GOT3 (cell line): ENCODE data around the gene GLDC.

Experiments
- DNase-seq: peaks from one replicate; lab custom pipeline; 2025; ENCODE audit warnings: mixed read lengths; lab: John Stamatoyannopoulos, UW

The GLDC gene

DNA sequence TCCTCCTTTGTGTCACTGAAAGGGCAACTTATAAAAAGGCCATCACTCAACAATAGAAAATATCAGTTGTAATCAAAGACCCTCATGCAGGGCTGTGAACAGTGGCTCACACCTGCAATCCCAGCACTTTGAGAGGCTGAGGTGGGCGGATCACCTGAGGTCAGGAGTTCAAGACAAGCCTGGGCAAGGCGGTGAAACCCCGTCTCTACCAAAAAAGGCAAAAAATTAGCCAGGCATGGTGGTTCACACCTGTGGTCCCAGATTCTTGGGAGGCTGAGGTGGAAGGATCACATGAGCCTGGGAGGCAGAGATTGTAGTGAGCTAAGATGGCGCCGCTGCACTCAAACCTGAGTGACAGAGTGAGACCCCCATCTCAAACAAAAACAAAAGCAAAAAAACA, 24.7 kb downstream of the GLDC start:
- no peak for DNase-seq

DNA sequence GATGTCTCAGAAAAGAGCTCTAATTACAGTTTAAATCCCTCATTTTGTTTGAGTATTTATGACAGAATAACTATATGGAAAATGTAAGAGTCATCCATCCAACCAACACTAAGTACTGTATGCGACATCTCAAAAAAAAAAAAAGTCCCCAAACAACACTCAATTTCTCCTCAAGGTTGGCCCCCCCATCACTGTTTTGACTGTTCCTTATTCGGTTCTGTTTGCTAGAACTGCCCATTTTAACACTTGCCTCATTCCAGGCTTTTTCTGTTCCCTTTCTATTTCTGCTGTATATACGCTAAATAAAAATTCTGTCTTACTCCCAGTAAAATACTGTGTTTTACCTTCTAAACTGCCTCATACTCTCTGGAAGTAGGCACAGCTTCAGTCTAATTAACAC, 25.2 kb downstream of the GLDC start:
- DNase-seq, result no peak

DNA sequence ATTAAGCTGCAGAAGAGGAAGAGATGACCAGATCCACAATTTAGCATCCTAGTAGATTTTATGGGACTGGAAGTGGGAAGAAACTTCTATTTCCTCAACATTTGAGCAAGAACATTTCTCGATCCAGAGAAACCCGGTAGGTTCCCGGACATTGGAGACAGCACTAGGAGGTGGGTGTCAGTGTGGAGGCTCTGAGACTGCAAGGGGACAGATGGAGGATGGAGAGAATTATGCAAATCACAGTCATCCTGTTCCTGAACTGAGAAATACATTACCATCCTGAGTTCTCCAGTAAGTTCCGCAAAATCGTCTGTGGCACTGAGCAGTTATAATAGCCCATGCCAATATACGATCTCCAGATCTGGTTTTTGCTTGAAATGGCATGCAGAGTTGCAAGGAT, 25.6 kb downstream of the GLDC start:
- DNase-seq, result no peak

DNA sequence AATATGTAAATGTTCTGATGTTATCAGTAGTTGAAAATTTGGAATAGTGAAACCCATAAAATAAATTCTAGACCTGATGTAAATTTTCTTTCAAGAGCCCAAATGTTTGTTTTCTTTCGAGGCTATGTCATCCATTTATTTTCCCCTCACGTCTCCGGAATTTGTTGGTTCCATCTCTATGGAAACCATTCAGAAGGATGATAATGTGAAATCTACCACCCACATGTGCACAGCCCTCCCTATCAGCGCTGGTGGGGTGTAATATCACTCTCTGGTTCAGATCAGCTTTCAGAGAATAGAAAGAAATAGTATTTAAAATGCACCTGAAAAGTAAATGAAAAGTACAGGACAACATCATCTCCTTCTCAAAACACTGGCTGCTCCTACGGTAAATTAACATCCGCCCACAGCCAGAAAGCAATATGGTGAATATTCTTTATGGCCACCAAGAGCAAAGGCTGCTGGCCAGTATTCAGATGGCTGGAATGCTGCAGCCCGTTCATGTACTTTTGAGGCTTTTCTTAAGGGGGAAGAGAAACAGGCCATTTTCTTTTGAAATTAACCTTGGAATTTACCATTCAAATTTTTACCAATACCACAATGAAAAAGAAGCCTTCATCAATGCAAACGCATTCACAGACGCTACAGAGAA, 28.5 kb downstream of the GLDC start:
- DNase-seq, result no peak

DNA sequence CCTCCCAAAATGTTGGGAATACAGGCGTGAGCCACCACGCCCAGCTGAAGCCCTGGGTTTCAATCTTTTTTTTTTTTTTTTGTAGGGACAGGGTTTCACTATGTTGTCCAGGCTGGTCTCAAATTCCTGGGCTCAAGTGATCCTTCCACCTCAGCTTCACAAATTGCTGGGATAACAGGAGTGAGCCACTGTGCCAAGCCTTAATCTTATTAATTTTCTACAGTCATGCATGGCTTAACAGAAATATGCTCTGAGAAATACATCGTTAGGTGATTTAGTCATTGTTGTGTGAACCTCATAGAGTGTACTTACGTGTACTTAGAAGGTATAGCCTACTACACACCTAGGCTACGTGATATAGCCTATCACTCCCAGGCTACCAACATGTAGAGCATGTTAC, 31.0 kb downstream of the GLDC start:
- DNase-seq, result no peak

DNA sequence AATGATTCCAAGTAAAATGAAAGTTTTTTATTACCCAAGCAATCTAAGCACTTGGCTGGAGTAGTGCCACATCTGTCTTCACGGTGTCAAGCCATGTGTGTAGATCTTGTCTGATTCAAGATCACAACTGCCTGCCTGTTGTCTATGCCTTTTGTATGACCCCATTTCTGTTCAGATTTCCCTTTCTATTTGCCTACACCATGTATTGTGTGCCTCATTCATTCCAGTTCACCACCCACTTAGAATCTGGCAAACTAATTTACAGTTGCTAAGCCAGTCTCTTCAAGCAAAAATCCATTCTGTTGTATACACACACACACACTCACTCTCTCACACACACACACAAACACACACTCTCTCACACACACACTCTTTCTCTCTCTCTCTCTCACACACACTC, 33.7 kb downstream of the GLDC start:
- DNase-seq, result no peak

DNA sequence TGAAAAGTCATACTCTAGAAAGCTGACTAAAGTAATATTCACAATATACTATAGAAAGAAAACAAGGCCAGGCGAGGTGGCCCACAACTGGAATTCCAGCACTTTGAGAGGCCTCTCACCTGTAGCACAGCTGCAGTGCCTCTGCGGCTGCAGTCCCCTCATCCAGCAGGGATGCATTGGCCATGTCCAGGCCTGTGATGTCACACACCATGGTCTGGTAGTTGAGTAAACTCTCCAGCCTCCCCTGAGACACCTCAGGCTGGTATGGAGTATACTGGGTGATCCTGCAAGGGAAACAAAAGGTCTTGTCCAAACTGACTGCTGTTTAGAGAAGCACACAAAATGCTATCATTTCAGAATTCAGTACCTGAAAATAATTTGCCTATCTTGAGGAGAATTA, 35.5 kb downstream of the GLDC start:
- no peak for DNase-seq

DNA sequence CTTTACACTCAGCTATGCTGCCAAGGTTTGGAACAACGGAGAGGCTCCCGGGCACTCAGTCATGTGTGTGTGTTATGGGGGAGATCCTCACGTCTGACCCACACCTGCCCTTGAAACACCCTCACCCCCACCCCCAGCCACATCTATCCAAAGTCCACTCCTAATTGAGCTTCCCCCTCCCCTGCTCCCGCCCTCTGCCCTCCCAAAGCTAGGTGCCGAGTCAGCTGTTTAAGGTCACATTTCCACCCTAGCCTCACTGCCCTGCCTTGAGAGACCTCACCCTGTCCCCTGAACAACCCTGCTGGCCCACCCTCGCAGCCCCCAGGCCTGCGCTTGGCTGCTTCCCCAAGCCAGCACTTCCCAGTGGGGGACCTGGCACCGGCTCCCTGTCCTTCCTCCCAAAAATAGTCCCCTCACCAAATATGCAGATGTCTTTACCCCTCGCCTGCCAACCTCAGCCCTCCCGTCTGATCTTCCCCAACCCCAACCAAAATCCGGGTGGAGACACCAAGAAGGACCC, 36.0 kb downstream of the GLDC start:
- no peak for DNase-seq

DNA sequence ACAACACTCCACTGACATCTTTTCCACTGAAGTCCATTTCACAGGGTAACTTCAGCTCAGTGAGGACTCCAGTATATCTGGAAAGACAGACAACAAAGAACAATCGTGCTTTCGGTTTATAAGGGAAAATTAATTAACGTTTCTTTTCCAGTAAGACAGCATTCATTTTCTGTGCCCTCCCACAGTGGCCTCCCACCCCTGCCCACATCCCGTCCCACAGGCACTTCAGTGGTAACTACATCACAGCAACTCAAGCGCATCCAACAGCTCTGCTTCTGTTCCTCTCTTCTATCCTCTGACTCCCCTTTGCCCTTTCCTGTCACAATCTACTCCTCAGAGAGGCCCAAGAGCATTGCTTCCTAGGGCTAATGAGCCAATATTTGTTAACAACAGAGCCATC, 40.3 kb downstream of the GLDC start:
- no peak for DNase-seq

DNA sequence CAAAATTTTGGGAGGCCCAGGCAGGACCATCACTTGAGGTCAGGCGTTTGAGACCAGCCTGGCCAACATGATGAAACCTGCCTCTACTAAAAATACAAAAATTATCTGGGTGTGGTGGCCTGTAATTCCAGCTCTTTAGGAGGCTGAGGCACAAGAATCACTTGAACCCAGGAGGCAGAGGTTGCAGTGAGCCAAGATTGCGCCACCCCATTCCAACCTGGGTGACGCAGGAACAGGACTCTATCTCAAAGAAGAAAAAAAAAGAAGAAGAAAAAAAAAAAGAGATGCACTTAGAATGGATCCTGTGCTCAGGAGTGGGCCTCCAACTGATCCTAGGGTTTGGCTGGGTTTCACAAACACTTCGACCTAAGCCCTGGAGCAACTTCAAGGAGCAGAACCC, 45.1 kb downstream of the GLDC start:
- DNase-seq, result no peak

DNA sequence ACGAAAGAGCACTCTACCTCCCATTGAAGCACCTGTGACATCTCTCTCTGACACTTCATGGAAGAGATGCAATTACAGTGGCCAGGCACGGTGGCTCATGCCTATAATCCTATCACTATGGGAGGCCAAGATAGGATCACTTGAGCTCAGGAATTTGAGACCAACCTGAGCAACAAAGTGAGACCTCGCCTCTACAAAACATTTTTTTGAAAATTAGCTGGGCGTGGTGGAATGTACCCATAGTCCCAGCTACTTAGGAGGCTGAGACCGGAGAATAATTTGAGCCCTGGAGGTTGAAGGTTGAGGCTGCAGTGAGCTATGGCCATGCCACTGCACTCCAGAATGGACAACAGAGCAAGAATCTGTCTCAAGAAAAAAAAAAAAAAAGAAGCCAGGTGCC, 45.5 kb downstream of the GLDC start:
- no peak for DNase-seq

DNA sequence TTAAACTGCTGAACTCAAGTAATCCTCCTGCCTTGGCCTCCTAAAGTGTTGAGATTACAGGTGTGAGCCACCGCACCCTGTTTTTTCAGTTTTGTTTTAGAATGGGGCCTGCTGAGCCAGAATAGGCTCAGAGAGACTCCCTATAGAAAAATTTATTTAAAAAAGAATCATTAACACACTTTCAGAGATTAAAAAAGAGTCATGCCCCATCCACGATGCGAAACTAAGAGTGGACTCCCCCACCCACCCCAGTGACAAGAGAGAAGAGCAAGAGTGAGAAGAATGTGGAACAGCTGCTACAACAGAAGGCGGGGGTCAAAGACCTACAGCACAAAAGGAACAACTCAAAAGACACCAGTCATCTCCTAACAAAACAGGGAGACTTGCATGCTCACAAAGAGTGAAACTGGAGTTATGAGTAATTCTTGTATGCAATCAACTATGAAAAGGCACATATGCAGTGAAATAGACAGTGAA, 47.2 kb downstream of the GLDC start:
- no peak for DNase-seq

DNA sequence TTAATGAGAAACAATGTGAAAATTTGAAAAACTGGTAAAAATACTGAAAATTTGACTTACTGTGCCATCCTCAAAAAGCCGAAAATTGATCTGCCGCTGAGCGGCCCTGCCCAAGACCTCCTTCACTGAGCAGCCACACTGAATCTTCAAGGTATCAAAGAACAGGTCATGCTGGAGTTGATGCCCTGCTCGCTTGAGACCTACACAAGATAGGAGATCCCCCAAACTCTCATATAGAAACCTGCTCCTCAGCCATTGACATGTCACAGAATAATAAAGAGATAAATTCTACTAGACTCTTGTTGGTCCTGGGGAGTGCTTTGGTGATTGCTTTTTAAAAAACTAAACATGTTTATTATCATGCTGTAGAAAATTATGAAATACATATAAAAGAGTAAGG, 52.7 kb downstream of the GLDC start:
- DNase-seq, result no peak

DNA sequence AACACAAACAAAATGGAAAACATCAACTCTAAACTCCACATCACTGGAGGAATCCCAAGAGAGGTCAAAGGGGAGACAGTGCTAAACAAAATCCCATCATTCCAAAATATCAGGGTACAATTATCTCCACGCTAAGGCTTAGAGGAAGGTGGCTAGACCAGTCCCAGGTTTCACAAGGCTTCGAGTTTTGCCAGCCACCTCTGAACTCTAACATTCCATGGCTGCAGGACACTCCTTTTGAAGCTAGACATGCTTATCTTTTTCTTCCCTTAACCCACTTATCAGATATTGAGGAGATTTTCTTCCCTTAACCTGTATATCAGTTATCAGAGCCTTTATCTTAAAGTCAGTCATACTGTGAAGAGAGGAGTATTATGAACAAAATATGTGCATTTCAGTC, 53.3 kb downstream of the GLDC start:
- no peak for DNase-seq

DNA sequence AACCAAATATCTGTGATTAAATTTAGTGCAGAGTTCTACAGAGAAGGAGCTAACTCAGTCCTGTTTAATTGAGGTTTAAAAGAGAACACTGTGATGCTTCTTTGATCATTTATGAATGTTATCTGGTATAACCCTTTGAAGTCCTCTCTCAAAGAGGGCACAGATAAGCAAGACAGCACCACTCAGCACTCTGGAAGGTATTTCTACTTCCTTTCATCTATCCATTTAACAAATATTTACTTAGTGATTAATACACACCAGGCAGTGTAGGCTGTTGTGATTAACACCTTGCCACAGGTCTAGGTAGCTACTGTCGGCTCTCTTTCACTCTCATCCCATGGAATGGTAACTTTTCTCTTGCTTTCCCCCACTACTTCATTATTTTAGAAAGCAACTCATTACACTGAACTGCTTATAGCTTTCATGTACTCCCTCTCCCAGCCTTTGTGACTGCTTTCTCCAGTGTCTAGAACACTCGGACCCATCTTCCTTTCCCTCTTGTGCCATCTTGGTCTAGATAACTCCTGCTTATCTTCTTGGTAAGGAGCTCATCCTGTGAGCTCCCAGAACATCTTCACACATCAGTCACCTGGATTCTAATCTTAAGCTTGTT, 54.7 kb downstream of the GLDC start:
- DNase-seq, result no peak

DNA sequence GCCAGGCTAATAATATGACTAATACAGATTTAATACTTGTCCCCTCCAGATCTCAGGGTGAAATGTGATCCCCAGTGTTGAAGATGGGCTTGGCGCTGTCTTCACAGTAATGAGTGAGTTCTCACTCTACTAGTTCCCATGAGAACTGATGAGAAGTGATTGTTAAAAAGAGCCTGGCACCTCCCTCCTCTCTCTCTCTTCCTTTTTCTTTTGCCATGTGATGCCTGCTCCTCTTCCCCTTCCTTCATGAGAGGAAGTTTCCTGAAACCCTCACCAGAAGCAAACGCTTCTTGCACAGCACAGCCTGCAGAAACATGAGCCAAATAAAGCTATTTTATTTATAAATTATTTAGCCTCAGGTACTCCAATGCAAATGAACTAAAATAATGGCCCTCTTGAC, 55.2 kb downstream of the GLDC start:
- no peak for DNase-seq

DNA sequence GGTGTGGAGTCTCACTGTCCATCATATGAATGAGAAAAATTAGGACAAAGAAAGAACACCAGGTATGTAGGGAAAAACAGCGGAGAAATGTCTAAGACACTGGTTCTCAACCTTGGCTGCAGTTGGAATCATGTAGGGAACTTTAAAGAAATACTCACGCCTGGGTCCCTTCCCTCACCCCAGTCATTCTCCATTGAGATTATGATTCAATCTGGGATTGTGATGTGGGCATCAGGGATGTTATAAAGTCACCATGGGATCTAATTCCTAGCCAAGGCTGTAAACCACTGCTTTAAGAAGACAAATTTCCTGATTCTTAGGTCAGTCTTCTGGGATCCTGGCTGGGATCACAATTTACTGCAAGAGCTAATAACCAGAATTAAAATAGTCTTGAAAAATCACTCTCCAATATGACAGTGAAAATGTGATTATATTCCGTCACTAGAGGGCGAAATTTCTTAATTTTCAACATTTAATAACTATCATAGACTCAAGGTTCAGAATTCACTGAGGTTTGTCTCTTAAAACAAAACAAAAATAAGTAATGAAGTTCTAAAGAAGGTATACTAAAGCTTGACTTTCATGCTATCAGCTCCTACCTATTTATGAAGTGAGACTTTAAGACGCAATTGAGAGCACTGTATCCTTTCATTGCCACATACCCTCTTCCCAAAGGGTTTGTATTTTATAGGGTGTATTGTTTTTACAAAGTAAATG, 60.5 kb downstream of the GLDC start:
- DNase-seq, result no peak

DNA sequence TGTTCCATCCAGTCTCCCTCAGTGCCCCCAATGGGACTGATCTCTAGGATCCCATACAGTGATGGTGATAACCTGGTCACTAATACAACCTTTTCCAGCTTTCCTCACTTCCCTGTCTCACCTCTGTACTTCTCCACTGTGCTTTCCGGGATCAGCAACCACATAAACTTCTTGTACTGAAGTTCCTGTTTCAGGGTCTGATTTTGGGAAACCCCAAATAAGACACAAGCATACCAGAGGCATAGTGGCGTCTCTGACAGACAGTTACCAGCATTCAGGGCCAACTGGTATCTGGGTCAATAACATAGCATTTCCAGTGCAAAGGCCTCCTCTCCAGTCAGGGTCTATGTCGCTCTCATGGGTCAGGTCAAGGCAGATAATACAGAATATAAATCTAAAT, 64.3 kb downstream of the GLDC start:
- no peak for DNase-seq

DNA sequence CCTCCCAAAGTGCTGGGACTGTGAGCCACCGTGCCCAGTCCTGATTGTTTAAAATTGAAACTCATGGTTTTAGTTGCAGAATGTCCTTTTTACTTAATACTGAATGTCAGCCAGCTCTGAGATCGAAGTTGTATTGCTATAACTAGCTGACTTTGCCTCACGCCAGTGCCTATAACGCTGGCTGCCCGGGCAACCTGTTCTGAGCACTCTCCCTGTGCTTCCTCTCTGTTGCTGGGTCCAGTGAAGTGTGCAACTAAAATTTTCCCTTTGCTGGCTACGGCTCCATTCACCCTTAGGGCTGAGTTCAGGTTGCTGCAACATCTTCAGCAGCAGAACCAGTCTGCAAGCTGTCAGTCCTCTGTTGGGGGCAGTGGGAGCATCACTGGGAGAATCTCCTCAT, 65.9 kb downstream of the GLDC start:
- no peak for DNase-seq

DNA sequence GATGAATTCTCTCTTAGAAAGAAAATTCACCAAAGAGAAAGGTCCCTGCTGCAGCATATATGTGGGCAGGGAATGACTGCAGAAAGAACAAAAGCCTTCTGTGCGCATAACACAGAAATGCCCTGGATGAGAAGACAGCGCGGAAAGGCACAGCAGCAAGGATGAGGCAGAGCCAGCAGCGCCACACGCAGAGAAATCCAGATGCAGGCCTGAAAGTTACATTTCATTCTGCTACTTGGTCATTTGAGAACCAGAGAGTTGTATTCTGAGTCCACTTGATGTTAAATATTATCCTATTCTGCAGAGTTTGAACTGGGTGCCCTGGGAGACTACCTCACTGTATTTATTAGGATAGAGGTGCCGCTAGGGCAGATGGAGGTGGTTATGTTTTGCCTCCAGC, 68.5 kb downstream of the GLDC start:
- no peak for DNase-seq

DNA sequence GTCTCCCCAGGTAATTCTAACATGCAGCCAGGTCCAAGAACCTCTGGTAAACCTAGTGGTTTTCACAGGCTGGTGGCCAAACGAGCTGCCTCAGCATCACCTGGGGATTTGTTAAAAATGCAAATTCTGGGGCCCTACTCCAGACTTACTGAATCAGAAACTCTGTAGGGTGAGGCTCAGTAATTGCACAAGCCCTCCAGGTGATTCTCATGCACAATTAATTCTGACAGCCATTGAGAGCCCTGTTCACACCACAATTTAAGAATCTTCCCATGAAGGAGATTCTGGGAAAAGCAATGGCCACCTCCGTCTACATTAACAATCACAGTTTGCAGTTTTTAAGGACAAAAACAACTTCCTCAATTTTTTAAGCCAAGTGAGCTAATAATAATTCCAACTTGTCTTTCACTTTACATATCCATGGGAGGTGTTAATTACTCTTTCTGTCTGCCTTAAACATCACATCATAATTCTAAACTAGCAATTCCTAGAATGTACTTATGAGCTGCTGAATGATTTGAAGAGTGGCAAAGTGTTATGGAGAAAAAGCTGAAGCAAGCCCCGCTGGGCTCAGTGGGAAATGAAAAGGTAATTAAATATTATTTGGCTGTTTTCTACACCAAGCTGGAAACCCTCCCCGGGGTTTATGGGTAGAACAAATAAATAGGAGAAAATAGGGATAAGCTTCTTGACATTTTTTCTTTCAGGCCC, 70.0 kb downstream of the GLDC start:
- no peak for DNase-seq

DNA sequence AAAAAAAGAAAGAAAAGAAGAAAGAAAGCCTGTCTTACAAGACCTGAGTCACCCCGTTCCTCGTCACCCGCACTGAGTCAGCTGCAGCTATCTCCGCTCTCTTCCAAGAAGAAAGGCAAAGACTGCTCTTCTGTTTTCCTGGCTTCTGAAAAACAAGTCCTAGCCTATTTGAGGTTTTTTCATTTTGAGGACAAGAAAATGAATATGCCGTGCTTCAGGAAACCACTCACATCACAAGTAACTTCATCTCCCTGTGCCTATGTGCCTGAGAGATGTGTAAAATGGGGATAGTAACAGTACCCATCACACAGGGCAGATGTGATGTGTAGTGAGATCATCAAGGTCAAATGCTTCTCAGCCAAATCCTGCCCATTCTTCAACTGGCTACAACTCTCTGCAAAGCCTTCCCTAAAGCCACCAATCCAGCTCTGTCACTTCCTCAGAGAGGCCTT, 78.4 kb downstream of the GLDC start:
- DNase-seq, result no peak
